HG03060 (cell line): ENCODE data around the gene GPALPP1.
"Not testable (repeated sequence)": the region's sequence is repeated elsewhere in the genome, so short reads cannot be mapped to it uniquely, and the experiment has no call there.

Source experiments
- ATAC-seq: cut with Tn5 transposase; IDR thresholded peaks from one replicate; pipeline ENCODE4 v1.9.1; 2021; ENCODE audit warnings: low read depth, moderate number of reproducible peaks; ENCODE audit not compliant: unreplicated experiment

The GPALPP1 gene, protein sequence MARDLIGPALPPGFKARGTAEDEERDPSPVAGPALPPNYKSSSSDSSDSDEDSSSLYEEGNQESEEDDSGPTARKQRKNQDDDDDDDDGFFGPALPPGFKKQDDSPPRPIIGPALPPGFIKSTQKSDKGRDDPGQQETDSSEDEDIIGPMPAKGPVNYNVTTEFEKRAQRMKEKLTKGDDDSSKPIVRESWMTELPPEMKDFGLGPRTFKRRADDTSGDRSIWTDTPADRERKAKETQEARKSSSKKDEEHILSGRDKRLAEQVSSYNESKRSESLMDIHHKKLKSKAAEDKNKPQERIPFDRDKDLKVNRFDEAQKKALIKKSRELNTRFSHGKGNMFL

GRCh38 chr13:44989071-44989889, at the start of gene GPALPP1, which contains the start of gene NUFIP1:
GPALPP1 (plus strand) TSS chr13:44989538; CDS start chr13:44989655, 117 bp downstream.
NUFIP1 (minus strand) TSS chr13:44989471; CDS start chr13:44989436, 35 bp downstream.
- ATAC-seq, result peak; percentile 87

- ATAC-seq, result not testable (repeated sequence)
Observed at GRCh38 chr13:44943411-44943810, 45.9 kb upstream of the GPALPP1 start.

DNA sequence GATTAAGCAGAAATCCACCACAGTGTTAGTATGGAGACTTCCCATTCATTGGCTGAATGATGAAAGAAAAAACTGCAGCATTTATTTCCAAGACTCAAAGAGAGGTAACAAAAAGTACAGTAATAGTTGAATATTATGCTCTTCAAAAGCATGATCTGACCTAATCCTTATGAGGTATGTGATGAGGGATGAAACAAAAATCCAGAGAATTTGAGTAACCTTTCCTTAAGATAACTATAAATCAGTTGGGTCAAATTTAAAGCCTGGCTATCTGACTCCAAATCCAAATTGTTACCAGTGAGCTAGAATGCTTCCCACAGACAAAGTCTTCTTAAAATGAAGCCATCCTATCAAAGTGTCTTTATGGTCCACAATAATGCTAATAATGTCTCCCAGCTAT, 38.2 kb upstream of the GPALPP1 start:
- no peak for ATAC-seq

- no peak for ATAC-seq
Observed at GRCh38 chr13:44952671-44953070, 36.7 kb upstream of the GPALPP1 start.

GRCh38 chr13:44954224-44954623, 35.1 kb upstream of the GPALPP1 start:
- ATAC-seq, result no peak

DNA sequence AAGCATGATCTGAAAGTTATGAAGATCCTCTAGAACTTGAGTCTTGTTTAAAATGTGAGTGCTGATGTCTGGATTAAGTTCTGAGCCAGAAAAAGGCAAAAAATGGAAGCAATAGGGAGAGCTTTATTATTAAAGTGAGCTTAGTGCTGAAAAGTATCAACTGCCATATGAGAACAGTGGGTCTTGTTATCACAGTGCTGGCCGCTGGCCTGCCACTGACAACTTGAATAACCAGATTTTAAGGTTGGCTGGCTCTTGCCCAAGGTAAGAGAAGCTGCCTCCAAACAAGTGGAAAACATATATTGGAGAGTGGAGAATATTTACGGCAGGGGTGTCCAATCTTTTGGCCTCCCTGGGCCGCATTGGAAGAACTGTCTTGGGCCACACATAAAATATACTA, 33.9 kb upstream of the GPALPP1 start:
- ATAC-seq, result no peak

DNA sequence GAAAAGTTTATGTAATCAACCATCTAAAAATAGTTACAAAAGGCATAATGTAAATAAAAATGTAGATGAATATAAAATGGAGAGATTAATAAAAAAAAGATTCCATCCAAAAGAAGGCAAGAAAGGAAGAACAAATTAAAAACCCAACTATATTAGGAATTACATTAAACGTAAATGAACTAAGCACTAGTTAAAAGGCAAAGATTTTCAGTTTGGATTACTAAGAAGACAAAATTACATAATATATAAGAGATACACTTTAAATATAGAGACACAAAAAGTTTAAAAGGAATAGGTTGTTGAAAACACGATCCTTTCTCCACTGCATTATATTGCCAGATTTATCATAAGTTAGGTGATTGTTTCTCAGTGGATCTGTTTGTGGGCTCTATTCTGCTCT, 27.3 kb upstream of the GPALPP1 start:
- no peak for ATAC-seq

- no peak for ATAC-seq
Observed at GRCh38 chr13:44967704-44968433, 21.5 kb upstream of the GPALPP1 start.

GRCh38 chr13:44968434-44968815, 20.9 kb upstream of the GPALPP1 start:
- ATAC-seq, result no peak

DNA sequence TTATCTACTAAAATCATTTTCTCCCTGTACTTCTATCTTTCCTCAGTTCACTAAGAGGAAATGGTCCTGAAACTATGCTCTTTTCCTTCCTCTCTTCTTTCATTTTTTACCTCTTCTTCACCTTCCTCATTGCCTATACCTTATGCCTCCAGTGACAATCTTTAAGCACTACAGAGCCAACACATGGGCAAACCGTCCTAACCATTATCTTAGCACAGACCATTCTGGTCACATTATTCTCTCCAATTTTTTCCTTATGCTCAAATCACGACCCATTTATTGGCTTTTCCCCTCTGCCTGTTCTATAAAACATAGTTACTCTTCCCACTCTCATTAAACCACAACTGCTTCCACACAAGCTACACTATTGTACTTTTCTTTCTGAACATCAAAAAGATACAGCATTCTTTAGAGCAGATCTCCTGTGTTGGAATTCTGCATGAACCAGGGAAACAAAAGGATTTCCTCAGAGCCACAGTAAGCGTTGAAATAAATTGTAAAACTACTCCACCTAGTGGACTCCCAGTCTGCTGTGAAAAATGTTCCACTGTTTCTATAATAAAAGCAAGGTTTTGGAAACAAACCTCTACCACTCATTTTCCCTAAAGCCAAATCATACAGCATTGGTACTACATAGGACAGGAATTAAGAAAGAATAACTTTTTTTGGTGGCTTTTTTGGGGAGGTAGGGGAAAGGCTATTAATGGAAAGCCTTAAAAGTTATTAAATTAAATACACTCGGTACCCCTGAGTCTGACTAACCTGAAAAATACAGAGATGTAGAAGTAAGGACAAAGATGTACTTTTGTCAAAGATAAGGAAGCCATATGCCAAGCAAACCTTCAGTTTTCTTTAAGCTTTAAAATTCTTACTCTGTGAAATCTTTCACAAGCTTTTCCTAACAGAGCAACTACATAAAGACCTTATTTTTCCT, 19.5 kb upstream of the GPALPP1 start:
- no peak for ATAC-seq

DNA sequence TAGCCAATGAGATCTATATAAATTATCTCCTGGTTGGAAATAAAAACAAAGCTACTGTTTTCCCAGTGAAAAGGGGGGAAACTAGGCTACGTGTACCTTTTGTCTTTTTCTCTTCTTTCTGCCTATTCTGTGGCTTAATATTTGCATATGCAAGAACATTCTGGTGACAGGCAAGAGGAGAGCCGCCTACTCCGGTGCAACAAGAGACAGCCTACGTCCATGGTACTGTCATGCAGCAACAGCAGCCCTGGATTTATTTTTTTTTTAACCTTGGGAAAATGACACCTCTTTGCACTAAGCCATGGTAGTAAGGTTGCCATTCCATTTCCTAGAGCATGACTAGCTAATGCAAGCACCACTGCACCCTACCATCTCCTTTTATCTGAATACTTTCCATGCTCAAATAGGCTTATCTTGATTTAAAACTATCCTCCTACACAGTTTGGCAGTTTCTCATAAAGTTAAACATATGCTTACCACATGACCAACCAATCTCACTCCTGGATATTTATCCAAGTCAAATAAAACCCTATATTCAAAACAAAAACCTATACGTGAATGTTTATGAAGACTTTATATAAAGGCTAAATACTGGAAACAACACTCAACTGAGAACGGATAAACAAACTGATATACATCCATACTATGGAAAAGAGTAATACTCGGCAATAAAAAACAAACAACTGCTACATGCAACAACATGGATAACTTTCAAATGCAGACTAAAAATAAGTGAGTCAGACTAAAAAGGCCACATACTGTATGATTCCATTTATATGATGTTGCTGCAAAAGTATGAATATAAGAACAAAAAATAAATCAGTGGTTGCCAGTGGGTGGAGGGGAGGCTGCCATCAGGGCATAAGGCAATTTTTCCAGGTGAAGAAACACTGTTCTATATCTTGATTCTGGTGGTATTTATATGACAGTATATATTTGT, 17.4 kb upstream of the GPALPP1 start:
- ATAC-seq, result no peak

GRCh38 chr13:44972956-44973581, 16.3 kb upstream of the GPALPP1 start:
- no peak for ATAC-seq

DNA sequence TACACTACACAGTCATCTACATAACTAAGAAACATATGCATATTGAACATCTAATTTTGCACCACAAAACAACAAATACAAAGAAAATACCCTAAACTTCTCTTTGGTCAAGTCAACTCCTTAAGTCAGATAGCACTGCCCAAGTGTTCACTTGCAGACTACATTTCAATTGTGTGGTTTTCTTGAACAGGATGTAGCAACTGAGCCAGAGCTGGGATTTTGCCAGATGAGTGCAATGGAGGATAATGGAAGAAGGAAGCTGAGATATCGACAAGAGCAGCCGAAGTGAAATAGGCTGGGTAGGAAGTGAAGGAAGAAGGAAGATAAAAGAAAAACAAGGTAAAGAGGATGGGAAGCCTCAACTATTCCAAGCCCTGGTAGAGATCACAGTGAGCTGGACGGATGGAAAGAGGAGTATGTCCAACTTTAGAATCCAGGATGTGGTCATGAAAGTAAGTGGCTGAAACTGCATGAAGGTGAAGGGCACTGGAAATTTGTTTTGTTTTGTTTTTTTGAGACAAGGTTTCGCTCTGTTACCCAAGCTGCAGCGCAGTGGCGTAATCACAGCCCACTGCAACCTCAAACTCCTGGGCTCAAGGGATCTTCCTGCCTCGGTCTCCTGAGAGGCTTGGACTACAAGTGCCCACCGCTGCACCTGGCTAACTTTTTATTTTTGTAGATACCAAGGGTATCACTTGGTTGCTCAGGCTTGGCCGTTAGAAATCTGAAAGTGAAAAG, 15.1 kb upstream of the GPALPP1 start:
- no peak for ATAC-seq

DNA sequence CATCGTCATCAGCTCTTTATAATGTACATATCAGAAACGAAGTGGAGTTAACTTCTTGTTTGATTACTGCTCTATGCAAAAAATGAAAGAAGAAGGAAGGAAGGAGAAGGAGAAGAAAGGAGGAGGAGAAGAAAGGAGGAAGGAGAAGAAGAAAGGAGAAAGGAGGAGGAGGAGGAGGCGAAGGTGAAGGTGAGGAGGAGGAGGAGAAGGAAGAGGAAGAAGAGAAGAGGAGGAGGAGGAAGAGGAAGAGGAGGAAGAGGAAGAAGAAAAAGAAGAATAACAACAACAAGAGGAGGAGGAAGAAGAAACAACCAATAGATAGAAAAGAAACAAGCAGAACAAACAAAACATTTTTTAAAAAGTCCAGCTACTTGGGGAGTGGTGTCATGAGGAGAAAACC, 13.1 kb upstream of the GPALPP1 start:
- no peak for ATAC-seq

DNA sequence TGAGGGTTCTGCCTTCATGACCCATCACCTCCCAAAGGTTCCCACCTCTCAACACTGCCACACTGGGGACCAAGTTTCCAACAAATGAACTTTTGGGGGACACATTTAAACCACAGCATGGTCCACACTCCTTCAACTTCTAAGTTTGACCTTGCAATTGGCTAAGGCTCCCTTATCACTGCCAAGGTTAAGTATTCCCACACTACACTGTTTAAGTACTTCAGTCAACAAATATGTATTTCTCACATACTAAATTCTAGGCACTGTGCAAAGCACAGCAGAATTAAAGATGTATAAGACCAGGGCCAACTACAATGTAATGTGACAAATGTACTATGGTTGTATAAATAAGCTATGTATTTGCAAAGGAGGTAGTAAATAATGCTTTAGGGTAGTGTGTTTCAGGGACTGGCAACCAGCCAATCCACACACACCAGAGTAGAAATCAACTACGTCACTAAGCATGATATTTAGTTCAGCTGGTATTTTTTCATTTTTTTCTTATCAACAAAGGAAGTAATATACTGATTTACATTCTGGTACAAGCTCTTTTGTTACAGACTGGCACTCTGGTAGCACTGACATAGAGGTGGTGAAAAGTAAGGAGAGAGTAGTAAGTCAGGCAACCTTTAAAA, 12.3 kb upstream of the GPALPP1 start:
- no peak for ATAC-seq

DNA sequence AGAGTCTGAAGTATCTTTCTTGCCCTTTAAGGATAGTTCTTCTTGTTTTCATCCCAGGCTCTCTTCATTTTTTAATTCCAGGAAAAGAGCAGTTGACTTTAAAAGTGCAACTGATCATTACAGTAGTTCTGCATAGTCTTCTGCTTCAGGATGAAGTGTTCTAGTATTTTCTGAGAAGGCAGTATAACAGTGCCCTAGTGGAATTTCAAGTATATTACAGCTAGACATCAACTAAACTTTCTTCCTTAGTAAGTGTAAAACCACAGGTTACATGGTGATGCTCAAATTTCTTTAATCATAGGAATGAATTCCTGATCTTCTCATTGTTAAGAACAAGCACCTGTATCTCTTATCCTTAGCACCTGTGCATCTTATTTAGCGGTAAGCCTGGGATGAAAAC, 11.0 kb upstream of the GPALPP1 start:
- ATAC-seq, result no peak

DNA sequence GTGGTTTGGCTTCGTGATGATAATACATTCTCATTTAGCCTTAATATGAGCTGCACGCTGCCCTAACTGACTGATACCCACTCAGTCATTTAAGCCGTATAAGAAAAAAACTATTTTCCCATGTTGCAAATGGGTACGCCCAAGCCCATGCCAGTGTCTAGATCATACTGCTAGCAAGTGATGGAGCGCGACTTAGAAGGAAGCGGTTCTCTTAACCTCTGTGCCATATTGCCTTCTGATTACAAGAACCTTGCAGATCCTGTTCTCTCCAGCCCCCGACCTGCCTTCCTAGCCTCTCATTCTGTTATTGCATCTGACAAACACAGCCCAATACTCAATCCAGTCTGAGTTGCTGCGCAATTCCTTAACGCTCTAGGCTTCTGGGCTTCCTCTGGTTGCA, 603 bp downstream of the GPALPP1 start:
- no peak for ATAC-seq
